ENCODE data around the gene DPP3. TPM values are rescaled to one million over a fixed set of nuclear protein-coding genes. Genes with fewer than 3 reads are reported as not detected.
A peak's percentile ranks its signal among the peaks of the same experiment; 100 is the strongest.

The DPP3 gene
- total RNA-seq, 4 donors from 2014 or later = 17.8 to 33.3 (median 20.2) TPM

DNA sequence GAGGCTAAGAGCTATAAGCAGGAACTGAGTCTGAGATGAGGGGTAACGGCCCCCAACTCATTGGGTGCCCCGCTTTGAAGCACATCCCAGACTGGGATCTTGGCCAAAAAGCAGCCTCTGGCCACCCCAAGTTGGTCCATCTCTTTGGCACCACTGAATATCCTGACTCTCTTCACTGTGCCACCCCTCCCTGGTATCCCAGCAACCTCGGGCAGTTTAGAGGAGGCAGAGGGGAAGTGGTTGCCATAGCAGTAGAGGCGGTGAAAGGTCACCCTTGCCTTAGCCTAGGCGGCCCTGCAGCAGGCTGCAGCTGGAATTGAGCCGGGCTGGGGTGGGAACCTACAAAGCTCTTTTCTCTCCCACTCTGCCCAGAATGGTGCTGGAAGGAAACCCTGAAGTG is 12.5 kb upstream of the DPP3 start:
- H3K4me1 ChIP-seq = peaks cover 10 to 36% (median 27%) of the 10 kb centered on the region in 4 donors
- intact Hi-C loops (cut with DNase I) = no loop called here
- no peak for DNase-seq (ENCODE audit: extremely low spot score)
- H3K4me3 ChIP-seq = peak overlapping the region; percentile 67 to 98 (median 78)
- WGBS = 40% methylated on average over 5 of the region's 6 CpGs
- TF ChIP-seq POLR2AphosphoS5 (IDR thresholded peaks at IDR 0.05) = no peak
- TF ChIP-seq, protein P1, sequence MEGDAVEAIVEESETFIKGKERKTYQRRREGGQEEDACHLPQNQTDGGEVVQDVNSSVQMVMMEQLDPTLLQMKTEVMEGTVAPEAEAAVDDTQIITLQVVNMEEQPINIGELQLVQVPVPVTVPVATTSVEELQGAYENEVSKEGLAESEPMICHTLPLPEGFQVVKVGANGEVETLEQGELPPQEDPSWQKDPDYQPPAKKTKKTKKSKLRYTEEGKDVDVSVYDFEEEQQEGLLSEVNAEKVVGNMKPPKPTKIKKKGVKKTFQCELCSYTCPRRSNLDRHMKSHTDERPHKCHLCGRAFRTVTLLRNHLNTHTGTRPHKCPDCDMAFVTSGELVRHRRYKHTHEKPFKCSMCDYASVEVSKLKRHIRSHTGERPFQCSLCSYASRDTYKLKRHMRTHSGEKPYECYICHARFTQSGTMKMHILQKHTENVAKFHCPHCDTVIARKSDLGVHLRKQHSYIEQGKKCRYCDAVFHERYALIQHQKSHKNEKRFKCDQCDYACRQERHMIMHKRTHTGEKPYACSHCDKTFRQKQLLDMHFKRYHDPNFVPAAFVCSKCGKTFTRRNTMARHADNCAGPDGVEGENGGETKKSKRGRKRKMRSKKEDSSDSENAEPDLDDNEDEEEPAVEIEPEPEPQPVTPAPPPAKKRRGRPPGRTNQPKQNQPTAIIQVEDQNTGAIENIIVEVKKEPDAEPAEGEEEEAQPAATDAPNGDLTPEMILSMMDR (IDR thresholded peaks at IDR 0.05) = no peak
- TF ChIP-seq EP300 (IDR thresholded peaks at IDR 0.05) = no peak
- TF ChIP-seq POLR2A (IDR thresholded peaks at IDR 0.05; ENCODE audit: low read depth) = no peak
- peaks cover 5 to 38% (median 19%) of the 10 kb centered on the region in 4 donors for H3K36me3 ChIP-seq
- no peaks in the 10 kb centered on the region for H3K27me3 ChIP-seq
- peak overlapping the region; percentile 74 to 86 (median 78) for H3K27ac ChIP-seq (replicated peaks in 1 of 4)
- peaks cover 0 to 4% (median 0%) of the 10 kb centered on the region in 4 donors for H3K9me3 ChIP-seq

DNA sequence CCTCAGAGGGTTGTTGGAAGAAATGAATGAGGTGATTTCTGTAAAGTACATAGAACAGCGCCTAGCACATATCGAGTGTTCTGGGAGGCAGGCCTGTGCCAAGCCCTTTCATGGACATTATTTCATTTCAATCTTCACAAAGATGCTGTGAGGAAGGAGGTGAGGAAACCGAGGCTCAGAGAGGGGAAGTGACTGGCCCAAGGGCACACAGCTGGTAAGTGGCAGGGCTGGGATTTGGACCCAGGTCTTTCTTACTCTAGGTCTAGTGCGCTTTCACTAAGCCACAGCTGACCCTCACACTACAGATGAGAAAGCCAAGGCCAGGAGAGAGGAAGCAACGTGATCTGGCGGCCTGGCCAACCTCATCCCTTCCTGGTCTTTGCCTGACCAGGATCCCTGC is 11.5 kb upstream of the DPP3 start:
- H3K9me3 ChIP-seq = no peaks in the 10 kb centered on the region
- peaks cover 15 to 47% (median 28%) of the 10 kb centered on the region in 4 donors for H3K36me3 ChIP-seq
- peaks cover 10 to 36% (median 27%) of the 10 kb centered on the region in 4 donors for H3K4me1 ChIP-seq
- no peak overlapping the region for H3K27ac ChIP-seq (replicated peaks in 1 of 4)
- no peak overlapping the region for H3K4me3 ChIP-seq
- TF ChIP-seq EP300 (IDR thresholded peaks at IDR 0.05) = no peak
- no peak for TF ChIP-seq POLR2AphosphoS5 (IDR thresholded peaks at IDR 0.05)
- TF ChIP-seq, protein P1 (IDR thresholded peaks at IDR 0.05) = no peak
- no peak for DNase-seq (ENCODE audit: extremely low spot score)
- H3K27me3 ChIP-seq = no peaks in the 10 kb centered on the region
- WGBS = 93% methylated on average over 6 of the region's 6 CpGs
- intact Hi-C loops (cut with DNase I) = no loop called here

DNA sequence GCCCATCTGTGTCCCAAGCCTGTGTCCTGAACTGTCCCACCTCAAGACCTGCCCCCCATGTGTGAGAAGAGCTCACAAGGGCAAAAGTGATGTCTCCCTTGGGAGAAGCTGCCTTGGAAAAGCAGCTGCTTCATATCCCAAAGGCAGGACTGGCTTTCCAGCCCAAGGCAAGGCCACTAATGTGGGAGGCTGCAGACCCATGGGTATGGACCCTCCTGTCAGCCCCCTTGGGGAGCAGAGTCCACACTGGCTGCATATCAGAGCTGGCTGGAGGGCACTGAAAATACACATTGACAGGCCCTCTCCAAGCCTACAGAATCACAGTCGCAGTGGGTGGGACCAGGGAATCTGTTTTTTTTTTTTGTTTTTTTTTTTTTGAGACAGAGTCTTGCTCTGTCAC is 10.8 kb upstream of the DPP3 start:
- 72% methylated on average over 1 of the region's 1 CpG for WGBS
- Histone ChIP-seq H3K4me3 (no peak overlapping the region), H3K36me3 (peaks cover 18 to 55% (median 35%) of the 10 kb centered on the region in 4 donors), H3K27me3 (no peaks in the 10 kb centered on the region), H3K4me1 (peaks cover 10 to 36% (median 27%) of the 10 kb centered on the region in 4 donors), H3K27ac (replicated peaks in 1 of 4) (no peak overlapping the region), H3K9me3 (no peaks in the 10 kb centered on the region)
- no peak for DNase-seq (ENCODE audit: extremely low spot score)
- intact Hi-C loops (cut with DNase I) = no loop called here
- TF ChIP-seq, protein P1 (IDR thresholded peaks at IDR 0.05) = no peak
- TF ChIP-seq POLR2A (IDR thresholded peaks at IDR 0.05; ENCODE audit: low read depth) = no peak
- TF ChIP-seq EP300 (IDR thresholded peaks at IDR 0.05) = no peak
- TF ChIP-seq POLR2AphosphoS5 (IDR thresholded peaks at IDR 0.05) = no peak

DNA sequence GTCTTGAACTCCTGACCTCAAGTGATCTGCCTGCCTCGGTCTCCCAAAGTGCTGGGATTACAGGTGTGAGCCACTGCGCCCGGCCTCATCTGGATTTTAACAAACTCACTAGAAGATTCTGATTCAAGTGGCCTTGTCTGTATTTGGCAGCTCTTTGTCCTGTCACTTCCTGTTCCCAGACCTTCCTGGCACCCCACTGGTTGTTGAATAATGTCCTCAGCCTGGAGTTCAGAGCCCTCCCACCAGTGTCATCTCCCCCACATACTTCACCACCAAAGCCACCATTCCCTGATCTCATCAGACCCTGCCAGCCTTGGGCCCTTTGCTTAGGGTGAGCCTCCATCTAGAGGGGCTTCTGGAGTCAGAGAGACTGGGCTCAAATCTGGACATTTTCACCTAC is 10.2 kb upstream of the DPP3 start:
- intact Hi-C loops (cut with DNase I) = no loop called here

More for the DNA sequence above, 10.2 kb upstream of the DPP3 start:
- peaks cover 10 to 32% (median 27%) of the 10 kb centered on the region in 4 donors for H3K4me1 ChIP-seq
- no peak overlapping the region for H3K27ac ChIP-seq (replicated peaks in 1 of 4)
- H3K4me3 ChIP-seq = no peak overlapping the region
- peaks cover 18 to 60% (median 41%) of the 10 kb centered on the region in 4 donors for H3K36me3 ChIP-seq
- DNase-seq (ENCODE audit: extremely low spot score) = no peak
- no peak for TF ChIP-seq POLR2AphosphoS5 (IDR thresholded peaks at IDR 0.05)
- TF ChIP-seq, protein P1 (IDR thresholded peaks at IDR 0.05) = no peak
- TF ChIP-seq EP300 (IDR thresholded peaks at IDR 0.05) = no peak
- TF ChIP-seq POLR2A (IDR thresholded peaks at IDR 0.05; ENCODE audit: low read depth) = no peak
- H3K9me3 ChIP-seq = no peaks in the 10 kb centered on the region
- WGBS = 94% methylated on average over 3 of the region's 3 CpGs
- no peaks in the 10 kb centered on the region for H3K27me3 ChIP-seq

All from esophagus muscularis mucosa (tissue), 4 donors.